Measurements from ENCODE around the gene IL32.
"Not testable (repeated sequence)": the region's sequence is repeated elsewhere in the genome, so short reads cannot be mapped to it uniquely, and the experiment has no call there.

Gene IL32

GRCh38 chr16:3072576-3073263, 7.3 kb downstream of the IL32 start:
- FAIRE-seq, result not testable (repeated sequence)

DNA sequence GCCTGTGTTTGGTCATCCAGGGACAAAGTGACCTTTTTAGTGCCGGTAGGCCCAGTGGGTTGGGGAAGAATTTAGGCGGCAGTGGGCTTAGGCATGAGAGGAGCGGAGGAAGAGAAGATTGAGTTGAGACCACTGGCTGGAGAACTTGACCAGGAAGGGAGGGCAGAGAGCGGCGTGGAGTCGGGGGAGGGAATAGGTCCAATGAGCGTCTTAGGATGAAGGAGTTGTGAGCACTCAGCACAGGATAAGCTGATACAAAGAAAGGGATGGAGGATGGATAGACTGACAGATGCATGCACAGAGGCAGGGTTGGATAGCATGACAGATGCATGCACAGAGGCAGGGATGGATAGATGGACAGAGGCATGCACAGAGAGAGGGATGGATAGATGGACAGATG, 8.0 kb downstream of the IL32 start:
- FAIRE-seq, result no peak

DNA sequence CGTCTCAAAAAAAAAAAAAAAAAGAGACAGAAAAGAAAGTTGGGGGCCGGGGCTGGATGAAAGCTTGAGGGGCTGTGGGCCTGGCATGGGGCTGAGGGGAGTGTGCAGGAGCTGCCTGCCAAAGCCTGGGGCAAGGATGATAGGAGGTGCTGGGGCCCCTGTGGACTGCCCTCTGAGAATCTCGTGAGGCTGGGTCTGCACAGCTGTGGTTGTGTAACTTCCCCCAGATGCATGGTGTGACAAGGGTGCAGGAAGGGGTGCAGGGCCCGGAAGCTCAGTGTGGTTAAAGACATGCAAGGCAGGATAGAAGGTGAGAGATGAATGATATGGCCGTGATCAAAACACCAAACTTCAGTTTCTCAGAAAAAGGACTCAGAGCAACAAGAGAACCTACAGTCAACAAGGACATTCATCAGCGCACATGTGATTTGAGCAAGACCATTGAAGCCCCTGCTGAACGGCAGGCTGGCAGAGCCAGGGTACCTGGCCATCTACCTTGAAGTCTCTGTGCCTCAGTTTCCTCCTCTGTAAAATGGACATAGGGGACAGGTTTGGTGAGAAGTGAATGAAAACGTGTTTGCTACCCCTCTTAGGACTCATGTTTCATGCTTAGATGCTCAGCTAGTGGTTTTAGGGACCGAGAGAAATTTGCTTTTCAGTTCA, 9.6 kb downstream of the IL32 start:
- no peak for FAIRE-seq

DNA sequence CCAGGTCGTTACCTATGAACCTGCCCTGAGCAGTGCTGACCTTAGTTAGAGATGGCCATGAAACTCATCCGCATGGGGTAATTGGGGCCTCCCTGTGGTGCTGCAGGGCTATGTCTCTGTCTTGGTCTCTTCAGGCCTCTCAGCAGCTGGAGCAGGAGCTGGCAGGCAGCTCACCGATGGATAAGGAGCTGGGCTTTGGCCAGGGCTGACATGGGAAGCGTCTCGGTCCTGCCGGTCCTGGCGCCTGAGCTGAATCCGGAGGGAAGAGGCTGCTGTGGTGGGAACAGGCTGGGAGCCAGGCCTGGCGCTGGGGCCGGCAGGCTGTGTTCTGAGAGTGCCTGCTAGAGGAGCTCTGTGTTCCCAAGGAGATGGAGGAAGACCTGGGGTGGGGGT, 10.1 kb downstream of the IL32 start:
- FAIRE-seq, result no peak

DNA sequence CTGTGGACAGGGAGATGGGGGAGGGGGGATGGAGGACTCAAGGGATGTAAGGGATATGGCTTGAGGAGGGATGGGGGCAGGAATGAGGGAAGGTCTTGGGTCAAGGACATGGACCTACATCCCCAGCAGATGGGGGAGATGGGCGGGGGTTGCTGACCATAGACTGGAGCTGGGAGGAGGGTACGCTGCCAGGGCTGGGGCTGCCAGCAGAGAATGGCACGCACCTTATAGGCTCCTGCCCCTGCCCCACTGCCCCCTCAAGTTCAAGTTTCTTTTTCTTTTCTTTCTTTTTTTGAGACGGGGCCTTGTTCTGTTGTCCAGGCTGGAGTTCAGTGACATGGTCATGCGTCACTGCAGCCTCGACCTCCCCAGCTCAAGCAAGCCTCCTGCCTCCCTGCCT, 10.5 kb downstream of the IL32 start:
- FAIRE-seq, result not testable (repeated sequence)

GRCh38 chr16:3076577-3076976, 11.1 kb downstream of the IL32 start:
- no peak for FAIRE-seq

- FAIRE-seq, result no peak
Observed at GRCh38 chr16:3080024-3080423, 14.6 kb downstream of the IL32 start.

DNA sequence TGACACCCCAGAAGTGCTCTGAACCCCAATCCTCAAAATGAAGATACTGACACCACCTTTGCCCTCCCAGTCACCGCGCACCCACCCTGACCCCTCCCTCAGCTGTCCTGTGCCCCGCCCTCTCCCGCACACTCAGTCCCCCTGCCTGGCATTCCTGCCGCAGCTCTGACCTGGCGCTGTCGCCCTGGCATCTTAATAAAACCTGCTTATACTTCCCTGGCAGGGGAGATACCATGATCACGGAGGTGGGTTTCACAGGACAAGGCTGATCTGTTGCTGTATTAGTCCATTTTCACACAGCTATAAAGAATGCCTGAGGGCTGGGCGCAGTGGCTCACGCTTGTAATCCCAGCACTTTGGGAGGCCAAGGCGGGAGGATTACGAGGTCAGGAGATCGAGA, 16.5 kb downstream of the IL32 start:
- FAIRE-seq, result not testable (repeated sequence)

DNA sequence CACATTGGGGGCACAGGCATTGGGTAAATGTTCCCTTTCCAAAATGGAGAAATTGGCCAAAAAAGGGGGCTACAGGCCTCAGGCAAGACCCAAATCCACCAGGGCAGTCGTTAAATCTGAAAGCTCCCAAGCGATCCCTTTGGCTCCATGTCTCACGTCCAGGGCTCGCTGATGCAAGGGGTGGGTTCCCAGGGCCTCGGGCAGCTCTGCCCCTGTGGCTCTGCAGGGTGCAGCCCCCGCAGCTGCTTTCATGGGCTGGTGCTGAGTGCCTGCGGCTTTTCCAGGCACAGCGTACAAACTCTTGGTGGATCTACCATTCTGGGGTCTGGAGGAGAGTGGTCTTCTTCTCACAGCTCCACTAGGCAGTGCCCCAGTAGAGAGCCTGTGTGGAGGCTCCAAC, 18.0 kb downstream of the IL32 start:
- not testable (repeated sequence) for FAIRE-seq

- FAIRE-seq, result no peak
Observed at GRCh38 chr16:3084491-3084890, 19.1 kb downstream of the IL32 start.

- no peak for FAIRE-seq
Observed at GRCh38 chr16:3084969-3085670, 19.7 kb downstream of the IL32 start.

GRCh38 chr16:3085868-3086595, 20.6 kb downstream of the IL32 start:
- FAIRE-seq, result no peak

DNA sequence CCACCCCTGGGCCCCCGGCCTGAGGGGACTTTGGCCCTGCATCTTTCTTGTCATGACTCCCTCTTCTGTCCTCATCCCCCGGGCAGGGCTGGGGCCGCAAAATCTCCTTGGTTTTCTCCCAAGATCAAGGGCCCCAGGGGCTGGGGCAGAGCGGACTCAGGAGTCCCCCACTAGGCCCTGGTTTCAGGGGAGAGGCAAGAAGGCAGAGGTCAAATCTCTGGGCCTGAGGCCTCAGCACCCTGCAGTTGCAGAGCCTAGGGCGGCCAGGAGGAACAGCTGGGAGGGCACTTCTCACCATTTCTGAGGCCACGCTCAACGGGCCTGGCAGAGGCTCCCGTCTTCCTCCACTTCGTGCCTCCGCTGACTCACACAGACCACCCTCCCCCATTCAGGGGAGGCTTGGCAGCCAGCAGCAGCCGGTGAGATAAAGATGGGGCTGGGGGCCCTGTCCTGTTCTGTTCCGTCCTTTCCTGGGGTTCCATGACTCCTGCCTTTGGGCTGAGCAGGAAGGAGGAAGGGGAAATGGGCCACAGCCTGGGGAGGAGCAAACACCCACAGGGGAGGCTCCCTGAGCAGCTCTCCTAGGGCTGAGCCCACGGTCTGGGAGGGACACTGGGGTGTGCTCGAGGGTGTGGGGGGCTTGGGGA, 21.3 kb downstream of the IL32 start:
- FAIRE-seq, result no peak

DNA sequence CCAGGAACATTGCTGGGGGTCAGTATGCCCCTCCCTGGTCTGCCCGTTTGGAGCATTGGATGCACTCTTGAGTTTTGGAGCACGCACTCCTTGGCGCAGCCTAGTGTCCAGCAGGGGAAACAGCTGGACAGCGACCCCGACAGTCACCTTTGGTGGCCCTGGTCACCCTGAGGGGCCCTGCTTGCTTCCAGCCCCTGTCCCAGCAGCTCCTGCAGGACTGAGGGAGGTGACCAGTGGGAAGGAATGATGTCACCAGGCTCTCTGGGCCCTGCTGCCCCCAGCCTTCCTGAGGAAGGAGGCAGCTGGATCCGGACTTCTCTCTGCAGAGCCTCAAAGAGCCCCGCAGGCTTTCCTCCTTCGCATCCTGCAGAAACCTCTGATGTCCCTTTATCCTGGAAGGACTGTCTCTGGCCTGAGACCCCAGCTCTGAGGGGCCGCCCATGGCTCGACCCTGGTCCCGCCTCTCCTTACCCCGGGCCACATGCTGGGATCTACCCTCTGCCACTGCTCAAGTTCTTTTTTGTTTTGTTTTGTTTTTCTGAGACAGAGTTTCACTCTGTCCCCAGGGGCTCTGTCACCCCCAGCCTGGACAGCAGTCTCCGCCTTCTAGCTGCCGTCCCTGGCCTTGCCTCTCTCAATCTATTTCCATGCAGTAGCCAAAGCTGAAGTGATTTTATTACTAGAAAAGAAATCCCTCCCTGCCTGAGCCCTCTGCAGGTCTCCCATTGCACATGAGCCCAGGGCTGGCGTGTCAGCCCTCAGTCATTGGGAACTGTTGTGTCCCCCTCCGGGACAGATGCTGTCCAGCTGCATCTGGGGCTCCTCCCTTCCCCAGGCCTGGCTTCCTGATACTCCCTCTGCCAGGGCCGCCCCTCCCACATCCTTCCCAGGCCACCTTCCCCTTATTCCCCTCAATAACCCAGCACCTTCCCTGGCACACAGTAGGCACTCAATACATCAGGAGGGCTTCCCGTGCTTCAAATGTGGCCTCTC, 22.1 kb downstream of the IL32 start:
- no peak for FAIRE-seq

- no peak for FAIRE-seq
Observed at GRCh38 chr16:3088450-3088849, 23.0 kb downstream of the IL32 start.

- FAIRE-seq, result no peak
Observed at GRCh38 chr16:3088925-3089716, 23.7 kb downstream of the IL32 start.

DNA sequence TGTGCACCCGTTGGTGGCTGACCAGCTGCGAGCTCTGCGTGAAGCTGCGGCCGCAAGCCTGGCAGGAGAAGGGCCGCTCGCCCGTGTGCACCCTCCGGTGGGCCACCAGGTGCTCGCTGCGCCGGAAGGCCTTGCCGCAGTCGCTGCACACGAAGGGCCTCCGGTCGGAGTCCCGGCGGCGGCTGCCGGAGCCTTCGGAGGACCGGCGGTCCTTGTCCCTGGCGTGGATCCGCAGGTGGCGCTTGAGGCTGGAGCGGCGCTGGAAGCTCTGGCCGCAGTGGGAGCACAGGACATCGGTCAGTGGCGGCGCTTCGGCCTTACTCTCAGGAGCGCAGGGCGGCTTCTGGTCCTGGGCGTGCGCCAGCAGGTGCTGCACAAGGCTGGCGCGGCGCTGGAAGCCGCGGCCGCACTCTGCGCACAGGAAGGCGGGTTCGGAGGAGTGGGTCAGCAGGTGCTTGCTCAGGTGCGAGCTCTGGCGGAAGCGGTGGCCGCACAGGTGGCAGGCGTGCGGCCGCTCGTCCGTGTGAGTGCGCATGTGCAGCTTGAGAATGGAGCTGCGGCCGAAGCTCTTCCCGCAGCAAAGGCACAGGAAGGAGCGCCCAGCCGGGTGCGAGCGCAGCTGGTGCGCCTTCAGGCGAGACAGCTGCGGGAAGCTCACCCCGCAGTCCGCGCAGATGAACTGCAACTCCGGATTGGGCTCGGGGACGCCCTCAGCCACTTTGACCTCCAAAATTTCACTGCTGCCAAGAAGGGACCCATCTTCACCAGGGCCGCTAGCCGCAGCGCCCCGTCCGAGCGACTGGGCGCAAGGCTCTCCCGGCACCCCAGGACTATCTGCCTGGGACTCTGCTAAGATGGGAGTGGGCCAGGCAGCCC, 24.5 kb downstream of the IL32 start:
- no peak for FAIRE-seq

DNA sequence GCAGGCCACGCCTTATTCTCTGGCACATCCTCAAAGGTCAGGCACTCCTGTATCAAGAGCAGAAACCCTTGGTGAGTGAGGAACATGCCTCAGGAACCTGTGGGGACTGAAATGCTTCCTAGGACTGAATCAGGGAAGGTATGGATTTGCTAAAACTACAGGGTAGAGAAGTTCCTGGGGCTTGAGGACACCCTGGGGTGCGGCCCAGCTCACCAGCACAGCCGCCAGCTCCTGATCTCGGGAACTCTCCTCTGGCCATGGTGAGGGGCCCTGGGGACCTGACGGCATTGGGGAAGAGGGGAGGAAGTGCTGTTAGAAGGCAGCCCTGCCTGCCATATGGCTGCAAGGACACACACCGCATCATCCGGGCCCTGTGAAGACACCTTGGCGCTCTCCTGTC, 26.1 kb downstream of the IL32 start:
- FAIRE-seq, result no peak

- FAIRE-seq, result no peak
Observed at GRCh38 chr16:3092501-3092941, 27.1 kb downstream of the IL32 start.
